Uterus (tissue), 4 donors: Measurements from ENCODE around the gene KNG1. TPM values are rescaled to one million over a fixed set of nuclear protein-coding genes. Genes with fewer than 3 reads are reported as not detected.
"Not testable (repeated sequence)": the region's sequence is repeated elsewhere in the genome, so short reads cannot be mapped to it uniquely, and the experiment has no call there.

Source experiments
- DNase-seq, 2 donors: peaks; one replicate each; pipeline ENCODE4 v3.0.0-alpha.2; 2019 to 2020
- H3K27ac ChIP-seq, 2 donors: fragments of 200-600 bp; sonication (generic); 1 replicate in 1 of 2; 2 replicates in 1 of 2; pipeline ENCODE4 v1.5.1; 2016 to 2018
- H3K27me3 ChIP-seq, 2 donors: fragments of 200-600 bp; sonication (generic); one replicate each; pipeline ENCODE4 v1.5.1; 2018 to 2019; ENCODE audit warnings: control low read depth in 1 of 2
- H3K36me3 ChIP-seq, 2 donors: fragments of 200-600 bp; sonication (generic); one replicate each; pipeline ENCODE4 v1.5.1; 2019; ENCODE audit warnings: control low read depth in 1 of 2
- H3K4me1 ChIP-seq, 2 donors: fragments of 200-600 bp; sonication (generic); one replicate each; pipeline ENCODE4 v1.5.1; 2018 to 2019; ENCODE audit warnings: control low read depth in 1 of 2
- H3K4me3 ChIP-seq, 2 donors: fragments of 200-600 bp; sonication (generic); 1 replicate in 1 of 2; 2 replicates in 1 of 2; pipeline ENCODE4 v1.5.1; 2018 to 2019; ENCODE audit warnings: mild to moderate bottlenecking in 1 of 2
- H3K9me3 ChIP-seq, 2 donors: fragments of 200-600 bp; sonication (generic); one replicate each; pipeline ENCODE4 v1.5.1; 2019; ENCODE audit warnings: control low read depth in 1 of 2
- POLR2A ChIP-seq, 2 donors: fragments of 450-650 bp; IDR thresholded peaks; one replicate each; pipeline ENCODE4 v1.6.1; 2016; ENCODE audit warnings: antibody characterized with exemption in 2 of 2, mild to moderate bottlenecking in 1 of 2, moderate library complexity in 1 of 2
- intact Hi-C: fragments of 100-400 bp; cut with DNase I; formaldehyde crosslinking; loops from one replicate; pipeline ENCODE4 v1.15.1; 2023; ENCODE audit warnings: low total_unique reads
- total RNA-seq, 4 donors: library from RNA; depleted of rRNA in 3 of 4; stranded (reverse); fragments of >200 nt in 3 of 4; gene quantifications; one replicate each; pipeline versions ENCODE4 v1.1.0 to v1.2.4, GENCODE V29; 2014 to 2023
- TF ChIP-seq, protein P1 (sequence below), 4 experiments: fragments of 200-600 bp in 2 of 4; fragments of 450-650 bp in 2 of 4; sonication (generic) in 2 of 4; IDR thresholded peaks; one replicate each; pipeline ENCODE4 v1.5.1; 2016 to 2019; ENCODE audit warnings: antibody characterized with exemption in 4 of 4, mild to moderate bottlenecking in 2 of 4, moderate library complexity in 1 of 4
- donor health status: DM: yes; HTN: yes; CAD: no.

The KNG1 gene
- total RNA-seq, 4 donors from 2014 or later = not detected

GRCh38 chr3:186708983-186709679 lies 8.0 kb upstream of the KNG1 start:
- intact Hi-C loops = no loop called here
- H3K36me3 ChIP-seq = no peaks in the 10 kb centered on the region
- DNase-seq = no peak
- no peak overlapping the region for H3K4me3 ChIP-seq
- no peaks in the 10 kb centered on the region for H3K27me3 ChIP-seq
- no peaks in the 10 kb centered on the region for H3K9me3 ChIP-seq
- TF ChIP-seq POLR2A (IDR thresholded peaks at IDR 0.05) = no peak
- no peaks in the 10 kb centered on the region for H3K4me1 ChIP-seq
- H3K27ac ChIP-seq = no peak overlapping the region

DNA sequence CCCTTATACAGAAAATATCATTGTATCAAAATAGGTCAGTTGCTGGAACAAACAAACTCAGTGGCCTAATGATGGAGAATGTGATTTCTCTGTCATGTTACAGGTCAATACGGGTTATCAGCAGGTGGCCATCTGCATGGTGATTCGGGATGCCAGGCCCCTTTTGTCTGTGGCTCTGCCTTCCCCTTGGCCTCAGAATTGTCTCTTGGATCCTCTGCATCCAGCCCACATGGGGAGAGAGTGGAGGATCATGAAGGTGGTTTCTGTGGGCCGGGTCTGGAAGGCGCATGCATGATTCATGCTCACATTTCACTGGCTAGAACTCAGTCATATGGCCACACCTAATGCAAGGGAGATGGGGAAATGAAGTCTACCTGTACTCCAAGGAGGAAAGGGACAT lies 6.5 kb upstream of the KNG1 start:
- H3K9me3 ChIP-seq, H3K27me3 ChIP-seq, H3K36me3 ChIP-seq, DNase-seq, H3K4me3 ChIP-seq, intact Hi-C loops, H3K4me1 ChIP-seq, H3K27ac ChIP-seq: not testable (repeated sequence)

DNA sequence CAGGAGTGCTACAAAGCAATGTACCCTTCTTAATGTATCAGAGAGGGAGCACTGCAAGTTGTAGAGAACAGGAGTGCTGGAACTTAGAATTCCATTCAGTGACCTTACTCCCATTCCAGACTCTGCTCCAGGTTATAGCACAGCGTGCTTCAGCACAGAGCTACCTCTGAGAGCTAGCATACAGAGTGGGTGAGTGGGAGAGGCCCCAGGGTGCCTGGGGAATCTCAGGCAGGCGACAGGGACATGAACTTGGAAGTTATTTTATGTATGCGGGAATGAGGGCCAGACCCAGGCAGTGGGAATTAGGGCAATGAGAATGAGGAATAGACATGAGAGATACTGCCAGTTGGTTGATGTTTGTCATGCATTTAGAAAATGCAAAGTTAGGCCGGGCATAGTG lies 3.7 kb upstream of the KNG1 start:
- intact Hi-C loops = no loop called here
- H3K4me3 ChIP-seq = no peak overlapping the region
- TF ChIP-seq POLR2A (IDR thresholded peaks at IDR 0.05) = no peak
- TF ChIP-seq, protein P1, sequence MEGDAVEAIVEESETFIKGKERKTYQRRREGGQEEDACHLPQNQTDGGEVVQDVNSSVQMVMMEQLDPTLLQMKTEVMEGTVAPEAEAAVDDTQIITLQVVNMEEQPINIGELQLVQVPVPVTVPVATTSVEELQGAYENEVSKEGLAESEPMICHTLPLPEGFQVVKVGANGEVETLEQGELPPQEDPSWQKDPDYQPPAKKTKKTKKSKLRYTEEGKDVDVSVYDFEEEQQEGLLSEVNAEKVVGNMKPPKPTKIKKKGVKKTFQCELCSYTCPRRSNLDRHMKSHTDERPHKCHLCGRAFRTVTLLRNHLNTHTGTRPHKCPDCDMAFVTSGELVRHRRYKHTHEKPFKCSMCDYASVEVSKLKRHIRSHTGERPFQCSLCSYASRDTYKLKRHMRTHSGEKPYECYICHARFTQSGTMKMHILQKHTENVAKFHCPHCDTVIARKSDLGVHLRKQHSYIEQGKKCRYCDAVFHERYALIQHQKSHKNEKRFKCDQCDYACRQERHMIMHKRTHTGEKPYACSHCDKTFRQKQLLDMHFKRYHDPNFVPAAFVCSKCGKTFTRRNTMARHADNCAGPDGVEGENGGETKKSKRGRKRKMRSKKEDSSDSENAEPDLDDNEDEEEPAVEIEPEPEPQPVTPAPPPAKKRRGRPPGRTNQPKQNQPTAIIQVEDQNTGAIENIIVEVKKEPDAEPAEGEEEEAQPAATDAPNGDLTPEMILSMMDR (IDR thresholded peaks at IDR 0.05) = no peak
- DNase-seq = no peak
- no peaks in the 10 kb centered on the region for H3K36me3 ChIP-seq
- no peaks in the 10 kb centered on the region for H3K4me1 ChIP-seq
- H3K27me3 ChIP-seq = no peaks in the 10 kb centered on the region
- H3K9me3 ChIP-seq = no peaks in the 10 kb centered on the region
- no peak overlapping the region for H3K27ac ChIP-seq

DNA sequence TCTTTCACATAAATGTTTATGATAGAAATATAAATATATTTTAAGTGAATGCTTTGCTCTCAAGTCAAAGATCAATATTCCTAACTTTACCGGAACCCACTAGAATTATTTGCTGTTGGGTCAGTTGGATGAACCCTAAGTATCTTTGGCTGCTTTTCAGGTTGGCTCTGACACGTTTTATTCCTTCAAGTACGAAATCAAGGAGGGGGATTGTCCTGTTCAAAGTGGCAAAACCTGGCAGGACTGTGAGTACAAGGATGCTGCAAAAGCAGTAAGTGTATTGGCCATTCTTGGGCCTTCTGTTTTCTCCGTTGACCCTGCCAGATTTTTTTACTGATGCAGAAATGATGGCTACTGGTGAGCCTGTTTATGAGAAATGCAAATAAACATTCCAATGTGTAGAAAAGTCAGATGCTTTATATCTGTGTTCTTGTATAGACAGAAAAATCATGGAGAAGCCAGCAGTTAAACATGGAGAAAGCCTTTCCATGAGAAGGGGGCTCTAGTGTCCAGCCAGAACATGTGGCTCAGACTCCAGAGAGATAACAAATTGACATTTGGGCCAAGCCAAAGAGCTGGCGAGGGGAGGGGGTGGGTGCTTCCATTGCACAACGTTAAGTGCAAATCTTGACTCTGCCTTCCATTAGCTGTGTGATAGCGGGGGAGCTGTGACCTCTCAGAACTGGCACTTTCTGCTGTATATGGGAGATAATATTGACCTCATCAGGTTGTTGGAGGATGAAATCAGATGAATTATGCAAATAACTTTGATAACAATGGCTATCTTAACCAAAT lies 3.0 kb downstream of the KNG1 start:
- no peak overlapping the region for H3K4me3 ChIP-seq
- TF ChIP-seq, protein P1 (IDR thresholded peaks at IDR 0.05) = no peak
- TF ChIP-seq POLR2A (IDR thresholded peaks at IDR 0.05) = no peak
- no peak overlapping the region for H3K27ac ChIP-seq
- no peaks in the 10 kb centered on the region for H3K36me3 ChIP-seq
- no peaks in the 10 kb centered on the region for H3K4me1 ChIP-seq
- H3K9me3 ChIP-seq = no peaks in the 10 kb centered on the region
- intact Hi-C loops = no loop called here
- H3K27me3 ChIP-seq = no peaks in the 10 kb centered on the region
- DNase-seq = no peak

- TF ChIP-seq, protein P1 (IDR thresholded peaks at IDR 0.05) = no peak
- no peak for TF ChIP-seq POLR2A (IDR thresholded peaks at IDR 0.05)
- no peaks in the 10 kb centered on the region for H3K27me3 ChIP-seq
- no peaks in the 10 kb centered on the region for H3K9me3 ChIP-seq
- DNase-seq = no peak
- no peak overlapping the region for H3K27ac ChIP-seq
- H3K4me1 ChIP-seq = no peaks in the 10 kb centered on the region
- H3K36me3 ChIP-seq = no peaks in the 10 kb centered on the region
- no peak overlapping the region for H3K4me3 ChIP-seq
- intact Hi-C loops = no loop called here
These were observed 5.3 kb downstream of the KNG1 start for GRCh38 chr3:186722457-186722856.

- H3K27ac ChIP-seq = no peak overlapping the region
- TF ChIP-seq POLR2A (IDR thresholded peaks at IDR 0.05) = no peak
- TF ChIP-seq, protein P1 (IDR thresholded peaks at IDR 0.05) = no peak
- intact Hi-C loops = no loop called here
- no peak overlapping the region for H3K4me3 ChIP-seq
- no peaks in the 10 kb centered on the region for H3K4me1 ChIP-seq
- H3K36me3 ChIP-seq = no peaks in the 10 kb centered on the region
- no peaks in the 10 kb centered on the region for H3K27me3 ChIP-seq
- no peak for DNase-seq
- no peaks in the 10 kb centered on the region for H3K9me3 ChIP-seq
These were observed 7.8 kb downstream of the KNG1 start for GRCh38 chr3:186724911-186725310.
